ENCODE data around the gene THSD7A.

DNA sequence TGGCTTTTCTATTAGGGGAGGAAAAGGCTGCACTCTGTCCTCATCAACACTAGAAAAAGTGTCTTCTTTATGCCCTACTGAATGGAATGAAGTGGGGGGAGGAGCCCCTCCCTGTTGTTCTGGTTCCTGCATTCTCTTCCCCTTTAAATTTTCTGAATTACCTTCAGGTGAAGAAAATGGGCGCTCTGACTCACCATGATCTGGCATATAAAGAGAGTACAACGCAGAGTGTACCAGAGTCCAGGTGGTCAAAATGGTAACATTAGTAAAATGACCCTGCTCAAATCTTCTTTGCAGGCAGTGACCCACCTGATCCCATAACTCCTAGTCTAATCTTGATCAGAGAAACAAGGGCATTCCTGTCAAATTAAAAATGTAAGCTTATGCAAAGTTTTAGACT, 80.7 kb downstream of the THSD7A start:
- TF ChIP-seq POLR2A (IDR thresholded peaks at IDR 0.05), result no peak
- TF ChIP-seq, protein P1, sequence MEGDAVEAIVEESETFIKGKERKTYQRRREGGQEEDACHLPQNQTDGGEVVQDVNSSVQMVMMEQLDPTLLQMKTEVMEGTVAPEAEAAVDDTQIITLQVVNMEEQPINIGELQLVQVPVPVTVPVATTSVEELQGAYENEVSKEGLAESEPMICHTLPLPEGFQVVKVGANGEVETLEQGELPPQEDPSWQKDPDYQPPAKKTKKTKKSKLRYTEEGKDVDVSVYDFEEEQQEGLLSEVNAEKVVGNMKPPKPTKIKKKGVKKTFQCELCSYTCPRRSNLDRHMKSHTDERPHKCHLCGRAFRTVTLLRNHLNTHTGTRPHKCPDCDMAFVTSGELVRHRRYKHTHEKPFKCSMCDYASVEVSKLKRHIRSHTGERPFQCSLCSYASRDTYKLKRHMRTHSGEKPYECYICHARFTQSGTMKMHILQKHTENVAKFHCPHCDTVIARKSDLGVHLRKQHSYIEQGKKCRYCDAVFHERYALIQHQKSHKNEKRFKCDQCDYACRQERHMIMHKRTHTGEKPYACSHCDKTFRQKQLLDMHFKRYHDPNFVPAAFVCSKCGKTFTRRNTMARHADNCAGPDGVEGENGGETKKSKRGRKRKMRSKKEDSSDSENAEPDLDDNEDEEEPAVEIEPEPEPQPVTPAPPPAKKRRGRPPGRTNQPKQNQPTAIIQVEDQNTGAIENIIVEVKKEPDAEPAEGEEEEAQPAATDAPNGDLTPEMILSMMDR (IDR thresholded peaks at IDR 0.05), result no peak

Measured in tibial nerve (tissue), 3 donors.